Keratinocyte (primary cell): ENCODE measurements around the gene RELA. TPM values are rescaled to one million over a fixed set of nuclear protein-coding genes. Genes with fewer than 3 reads are reported as not detected.

Experiments
- DNase-seq: peaks from one replicate; pipeline ENCODE4 v3.0.0-alpha.2; 2011; ENCODE audit warnings: low read depth, missing footprints, low spot score
- FAIRE-seq: peaks from 2 replicates; lab custom pipeline; 2011; peaks lifted over from hg19 to GRCh38; lab: Jason Lieb, UNC
- H2AFZ ChIP-seq: 2 replicates; pipeline ENCODE4 v1.6.0; 2012; ENCODE audit warnings: low read length, control low read depth, inconsistent platforms; ENCODE audit not compliant: control insufficient read depth
- H3K27ac ChIP-seq: 2 replicates; pipeline ENCODE4 v1.5.1; 2011; ENCODE audit warnings: low read length; ENCODE audit not compliant: control insufficient read depth, insufficient read depth
- H3K27me3 ChIP-seq: 3 replicates; pipeline ENCODE4 v1.6.0; 2011; ENCODE audit warnings: low read length; ENCODE audit not compliant: control insufficient read depth, insufficient read depth; ENCODE audit errors: extremely low read depth
- H3K36me3 ChIP-seq, 2 experiments: 2 replicates in 1 of 2; 3 replicates in 1 of 2; pipeline ENCODE4 v1.5.1; 2011; ENCODE audit warnings: low read length in 2 of 2, mild to moderate bottlenecking in 1 of 2; ENCODE audit not compliant: control insufficient read depth in 2 of 2, insufficient read depth in 2 of 2; ENCODE audit errors: extremely low read depth in 1 of 2
- H3K4me1 ChIP-seq: 3 replicates; pipeline ENCODE4 v1.5.1; 2011; ENCODE audit warnings: low read length; ENCODE audit not compliant: control insufficient read depth, insufficient read depth; ENCODE audit errors: extremely low read depth
- H3K4me2 ChIP-seq: 3 replicates; pipeline ENCODE4 v1.6.0; 2011; ENCODE audit warnings: low read depth, low read length; ENCODE audit not compliant: control insufficient read depth, insufficient read depth; ENCODE audit errors: extremely low read depth
- H3K4me3 ChIP-seq, 3 experiments: fragments of 200-600 bp in 1 of 3; sonication (generic) in 1 of 3; 2 replicates in 2 of 3; 3 replicates in 1 of 3; pipeline ENCODE4 v1.5.1; 2011 to 2016; ENCODE audit warnings: low read length in 3 of 3, mild to moderate bottlenecking in 3 of 3, control low read depth in 2 of 3, inconsistent platforms in 1 of 3, low read depth in 1 of 3, mixed read lengths in 1 of 3, mixed run types in 1 of 3, moderate library complexity in 1 of 3; ENCODE audit not compliant: control insufficient read depth in 2 of 3, insufficient read depth in 2 of 3; ENCODE audit errors: extremely low read depth in 1 of 3
- H3K79me2 ChIP-seq: 2 replicates; pipeline ENCODE4 v1.6.0; 2012; ENCODE audit warnings: low read length; ENCODE audit not compliant: control insufficient read depth, insufficient read depth
- H3K9ac ChIP-seq: 3 replicates; pipeline ENCODE4 v1.6.0; 2011; ENCODE audit warnings: low read length; ENCODE audit not compliant: control insufficient read depth, insufficient read depth; ENCODE audit errors: extremely low read depth
- H3K9me1 ChIP-seq: 3 replicates; pipeline ENCODE4 v1.6.0; 2011; ENCODE audit warnings: low read length; ENCODE audit not compliant: control insufficient read depth, insufficient read depth; ENCODE audit errors: extremely low read depth
- H3K9me3 ChIP-seq: 2 replicates; pipeline ENCODE4 v1.5.1; 2012; ENCODE audit warnings: low read depth, low read length; ENCODE audit not compliant: control insufficient read depth
- H4K20me1 ChIP-seq: 3 replicates; pipeline ENCODE4 v1.6.0; 2011; ENCODE audit warnings: low read length; ENCODE audit not compliant: control insufficient read depth, insufficient read depth; ENCODE audit errors: extremely low read depth
- CTCF ChIP-seq, 3 experiments: IDR thresholded peaks in 1 of 3; conservative IDR thresholded peaks in 1 of 3; optimal IDR thresholded peaks in 1 of 3; 2 replicates in 2 of 3; 3 replicates in 1 of 3; pipeline versions ENCODE3 to v1.5.1; 2011; ENCODE audit warnings: low read length in 3 of 3, mild to moderate bottlenecking in 3 of 3, moderate library complexity in 2 of 3, control low read depth in 1 of 3, inconsistent platforms in 1 of 3; ENCODE audit not compliant: insufficient read depth in 2 of 3; ENCODE audit errors: extremely low read depth in 1 of 3
- EZH2 ChIP-seq: IDR thresholded peaks from one replicate; pipeline ENCODE4 v1.6.1; 2012; ENCODE audit warnings: inconsistent platforms, mild to moderate bottlenecking, low read length, moderate library complexity
- dilution Hi-C: fragments of 300-500 bp; cut with MboI; formaldehyde crosslinking; loops from one replicate; pipeline ENCODE4 v1.7.0; 2020; ENCODE audit warnings: low sequenced_read_pairs; ENCODE audit not compliant: extremely low pct_ligation_motif_present
- polyA plus RNA-seq, 5 experiments: library from polyadenylated mRNA; depleted of rRNA in 3 of 5; stranded (reverse) in 3 of 5; stranded (forward) in 1 of 5; unstranded in 1 of 5; fragments of >200 nt; gene quantifications; 1 replicate in 1 of 5; 2 replicates in 3 of 5; 3 replicates in 1 of 5; pipeline versions ENCODE4 v1.2.1 to v1.2.3, GENCODE V29; 2011 to 2012; ENCODE audit warnings: missing spikeins in 2 of 5, low read depth in 1 of 5, low replicate concordance in 1 of 5

Gene RELA
- polyA plus RNA-seq, 1 donor (not counting 4 experiments of a cell fraction or from before 2014, with no cell fraction given) = 20.4 TPM

- FAIRE-seq = no peak
- no peaks in the 10 kb centered on the region for H3K79me2 ChIP-seq
- H3K4me1 ChIP-seq = no peaks in the 10 kb centered on the region
- no peak overlapping the region for H3K4me2 ChIP-seq
- H2AFZ ChIP-seq = no peak overlapping the region
- no peak overlapping the region for H3K9ac ChIP-seq
- no peak overlapping the region for H3K27ac ChIP-seq
- no peaks in the 10 kb centered on the region for H3K27me3 ChIP-seq
- no peak for DNase-seq
- H3K4me3 ChIP-seq = no peak overlapping the region
- H3K36me3 ChIP-seq = peaks cover 51 to 58% of the 10 kb centered on the region in 2 experiments
- TF ChIP-seq EZH2 (no peak), CTCF (optimal IDR thresholded peaks at IDR 0.05 in 1 of 3, IDR thresholded peaks at IDR 0.05 in 1 of 3, conservative IDR thresholded peaks at IDR 0.05 in 1 of 3; ENCODE audit: extremely low read depth in 1 of 3, insufficient read depth in 2 of 3, low read length in 3 of 3) (no peak)
- dilution Hi-C loops = no loop called here
- no peaks in the 10 kb centered on the region for H4K20me1 ChIP-seq
- no peaks in the 10 kb centered on the region for H3K9me3 ChIP-seq
- H3K9me1 ChIP-seq = no peaks in the 10 kb centered on the region
Observed at GRCh38 chr11:65629579-65629978, 33.1 kb downstream of the RELA start.

GRCh38 chr11:65627202-65627601, 35.5 kb downstream of the RELA start:
- H3K36me3 ChIP-seq = peaks cover 59 to 60% of the 10 kb centered on the region in 2 experiments
- DNase-seq = no peak
- H3K9me3 ChIP-seq = no peaks in the 10 kb centered on the region
- TF ChIP-seq EZH2 (no peak), CTCF (optimal IDR thresholded peaks at IDR 0.05 in 1 of 3, IDR thresholded peaks at IDR 0.05 in 1 of 3, conservative IDR thresholded peaks at IDR 0.05 in 1 of 3; ENCODE audit: extremely low read depth in 1 of 3, insufficient read depth in 2 of 3, low read length in 3 of 3) (no peak)
- H3K4me2 ChIP-seq = no peak overlapping the region
- H3K27ac ChIP-seq = no peak overlapping the region
- H3K4me1 ChIP-seq = no peaks in the 10 kb centered on the region
- no peaks in the 10 kb centered on the region for H3K9me1 ChIP-seq
- dilution Hi-C loops = no loop called here
- no peak overlapping the region for H3K4me3 ChIP-seq
- no peaks in the 10 kb centered on the region for H3K79me2 ChIP-seq
- H3K27me3 ChIP-seq = no peaks in the 10 kb centered on the region
- peaks cover 2% of the 10 kb centered on the region for H4K20me1 ChIP-seq
- no peak overlapping the region for H3K9ac ChIP-seq
- FAIRE-seq = no peak
- H2AFZ ChIP-seq = no peak overlapping the region
